ENCODE results near the gene KIZ.

DNA sequence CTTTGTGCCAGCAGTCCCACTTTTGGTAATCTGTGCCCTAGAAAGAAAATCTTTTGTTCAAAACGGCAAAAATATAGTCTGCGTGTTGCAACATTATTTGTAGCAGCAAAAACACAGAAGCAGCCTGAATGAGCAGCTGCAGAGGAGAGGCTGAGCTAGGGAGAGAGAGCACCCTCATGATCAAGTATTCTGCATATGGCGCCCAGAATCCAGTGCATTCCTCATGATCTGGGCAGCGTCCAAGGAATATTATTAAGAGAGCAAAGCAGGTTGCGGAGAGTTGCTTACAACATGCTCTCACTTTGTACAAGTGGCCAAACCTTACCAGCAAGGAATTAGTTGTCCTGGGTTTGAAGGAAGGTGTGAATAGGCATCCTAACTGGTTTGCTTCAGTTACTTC, 25.9 kb downstream of the KIZ start:
- no peak for TF ChIP-seq CTCF (conservative IDR thresholded peaks at IDR 0.05 in 1 of 2, IDR thresholded peaks at IDR 0.05 in 1 of 2; ENCODE audit: extremely low read depth in 1 of 2, insufficient read depth in 1 of 2, low read depth in 1 of 2, low read length in 2 of 2)
- TF ChIP-seq EZH2 (IDR thresholded peaks at IDR 0.05; ENCODE audit: borderline replicate concordance, low read length): no peak

All from mammary epithelial cell (primary cell).